HG03469 (cell line): Measurements from ENCODE around the gene VPS54.
"Not testable (repeated sequence)": the region's sequence is repeated elsewhere in the genome, so short reads cannot be mapped to it uniquely, and the experiment has no call there.

Experiments used
- ATAC-seq: cut with Tn5 transposase; IDR thresholded peaks from one replicate; pipeline ENCODE4 v1.9.1; 2021; ENCODE audit warnings: mild to moderate bottlenecking, moderate library complexity, moderate number of reproducible peaks; ENCODE audit not compliant: unreplicated experiment

The VPS54 gene

GRCh38 chr2:63847571-63847970 is 171.7 kb downstream of the VPS54 start:
- ATAC-seq: not testable (repeated sequence)

GRCh38 chr2:63846487-63846886 is 172.7 kb downstream of the VPS54 start:
- no peak for ATAC-seq

- ATAC-seq: no peak
Observed at GRCh38 chr2:63845866-63846265, 173.4 kb downstream of the VPS54 start.

- no peak for ATAC-seq
Observed at GRCh38 chr2:63844616-63845015, 174.6 kb downstream of the VPS54 start.

- ATAC-seq: no peak
Observed at GRCh38 chr2:63843791-63844190, 175.4 kb downstream of the VPS54 start.

- ATAC-seq: no peak
Observed at GRCh38 chr2:63843093-63843492, 176.1 kb downstream of the VPS54 start.

GRCh38 chr2:63842149-63843061 is 176.8 kb downstream of the VPS54 start:
- ATAC-seq: no peak
